Head of caudate nucleus (tissue), 42 donors: ENCODE measurements around the gene SLC7A4.
"Not testable (repeated sequence)": the region's sequence is repeated elsewhere in the genome, so short reads cannot be mapped to it uniquely, and the experiment has no call there.

ENCODE experiments used
- DNase-seq, 42 donors: peaks; one replicate each; pipeline versions ENCODE4 v3.0.0 to v3.0.0-alpha.2; 2020 to 2021; ENCODE audit warnings: mixed read lengths in 7 of 42
- intact Hi-C: fragments of 100-400 bp; cut with DNase I; formaldehyde crosslinking; loops from one replicate; pipeline ENCODE4 v1.15.0; 2022

Gene SLC7A4

GRCh38 chr22:21045585-21046294, 13.4 kb upstream of the SLC7A4 start, which contains the start of gene LRRC74B:
TSS of gene LRRC74B (plus strand) at chr22:21045946. CDS start at chr22:21045987, 41 bp downstream.
- intact Hi-C loops = no loop called here

GRCh38 chr22:21044931-21045584, 12.7 kb upstream of the SLC7A4 start:
- peak in 18 of 42 donors; percentile 5 to 49 (median 26) for DNase-seq
- intact Hi-C loops = no loop called here

More at GRCh38 chr22:21045585-21046294, 13.4 kb upstream of the SLC7A4 start, which contains the start of gene LRRC74B:
- DNase-seq = peak; percentile 83 to 96 (median 92)

GRCh38 chr22:21043860-21044535, 11.6 kb upstream of the SLC7A4 start:
- no peak for DNase-seq
- intact Hi-C loops = no loop called here

- DNase-seq = no peak
- intact Hi-C loops = no loop called here
Measured at GRCh38 chr22:21042978-21043859, 10.9 kb upstream of the SLC7A4 start.

GRCh38 chr22:21041937-21042336, 9.6 kb upstream of the SLC7A4 start:
- DNase-seq = no peak
- intact Hi-C loops = no loop called here

GRCh38 chr22:21039158-21039557, 6.8 kb upstream of the SLC7A4 start:
- DNase-seq, intact Hi-C loops: not testable (repeated sequence)

- intact Hi-C loops = no loop called here
- DNase-seq = no peak
Measured at GRCh38 chr22:21038405-21038804, 6.0 kb upstream of the SLC7A4 start.

GRCh38 chr22:21034989-21035388, 2.6 kb upstream of the SLC7A4 start:
- intact Hi-C loops = no loop called here
- no peak for DNase-seq

GRCh38 chr22:21033895-21034294, 1.5 kb upstream of the SLC7A4 start:
- intact Hi-C loops = no loop called here
- DNase-seq = no peak

GRCh38 chr22:21032868-21033688, 717 bp upstream of the SLC7A4 start:
- intact Hi-C loops = no loop called here
- no peak for DNase-seq

- intact Hi-C loops = no loop called here
- no peak for DNase-seq
Measured at GRCh38 chr22:21031545-21032036, 770 bp downstream of the SLC7A4 start.

- intact Hi-C loops = no loop called here
Measured at GRCh38 chr22:21030621-21031544, 1.5 kb downstream of the SLC7A4 start.

GRCh38 chr22:21030032-21030431, 2.3 kb downstream of the SLC7A4 start:
- no peak for DNase-seq

More at GRCh38 chr22:21030621-21031544, 1.5 kb downstream of the SLC7A4 start:
- DNase-seq = no peak

GRCh38 chr22:21029486-21030025, 2.8 kb downstream of the SLC7A4 start:
- intact Hi-C loops = no loop called here
- DNase-seq = no peak

More at GRCh38 chr22:21030032-21030431, 2.3 kb downstream of the SLC7A4 start:
- intact Hi-C loops = no loop called here

GRCh38 chr22:21028277-21029251, 3.8 kb downstream of the SLC7A4 start:
- no peak for DNase-seq
- intact Hi-C loops = no loop called here
